WERI-Rb-1 (cell line): ENCODE measurements around the gene DSG3.

Experiments
- DNase-seq: peaks from one replicate; pipeline ENCODE4 v3.0.0-alpha.2; 2020
- H3K27ac ChIP-seq: fragments of 250-450 bp; sonication (Bioruptor Pico); 2 replicates; pipeline ENCODE4 v1.5.1; 2020; ENCODE audit warnings: mild to moderate bottlenecking, moderate library complexity
- H3K27me3 ChIP-seq: fragments of 250-450 bp; sonication (Bioruptor Pico); 2 replicates; pipeline ENCODE4 v1.5.1; 2021; ENCODE audit warnings: mild to moderate bottlenecking, low read depth, moderate library complexity; ENCODE audit not compliant: insufficient read depth, severe bottlenecking
- H3K36me3 ChIP-seq: fragments of 250-450 bp; sonication (Bioruptor Pico); 2 replicates; pipeline ENCODE4 v1.5.1; 2020; ENCODE audit warnings: mild to moderate bottlenecking, moderate library complexity
- H3K4me3 ChIP-seq: 2 replicates; pipeline ENCODE4 v1.5.1; 2011; ENCODE audit warnings: low read depth, mild to moderate bottlenecking, control low read depth, low read length
- H3K9me3 ChIP-seq: fragments of 250-450 bp; sonication (Bioruptor Pico); 2 replicates; pipeline ENCODE4 v1.5.1; 2021; ENCODE audit warnings: mild to moderate bottlenecking, moderate library complexity; ENCODE audit not compliant: severe bottlenecking
- TF ChIP-seq, protein P1 (sequence below): IDR thresholded peaks from 2 replicates; pipeline ENCODE4 v1.5.1; 2011; ENCODE audit warnings: low read depth, mild to moderate bottlenecking, control low read depth, inconsistent platforms, low read length

Gene DSG3

DNA sequence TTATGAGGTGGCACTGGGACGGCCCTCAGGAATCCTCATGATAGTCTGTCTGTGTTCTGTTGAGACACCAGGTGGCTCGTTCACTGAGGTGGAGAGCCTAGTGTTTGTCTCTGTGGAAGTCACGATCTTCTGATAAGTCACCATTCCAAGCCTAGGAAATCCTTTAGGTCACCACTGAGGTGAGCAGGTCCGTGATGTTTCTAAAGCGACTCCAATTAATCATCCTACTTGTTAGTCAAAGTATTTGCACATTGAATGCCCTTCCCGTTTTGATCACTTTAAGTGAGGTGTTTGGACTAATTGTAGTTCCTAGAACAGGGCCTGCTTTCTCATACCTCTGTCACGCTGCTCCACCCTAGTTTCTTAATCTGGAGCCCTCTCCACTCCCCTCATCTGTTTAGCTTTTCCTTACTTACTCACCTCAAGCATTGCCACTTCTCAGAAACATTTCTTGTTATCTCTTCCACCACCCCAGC lies 28.0 kb upstream of the DSG3 start:
- Histone ChIP-seq H3K4me3 (no peak overlapping the region), H3K36me3 (no peaks in the 10 kb centered on the region), H3K9me3 (no peaks in the 10 kb centered on the region), H3K27me3 (no peaks in the 10 kb centered on the region), H3K27ac (no peak overlapping the region)
- TF ChIP-seq, protein P1, sequence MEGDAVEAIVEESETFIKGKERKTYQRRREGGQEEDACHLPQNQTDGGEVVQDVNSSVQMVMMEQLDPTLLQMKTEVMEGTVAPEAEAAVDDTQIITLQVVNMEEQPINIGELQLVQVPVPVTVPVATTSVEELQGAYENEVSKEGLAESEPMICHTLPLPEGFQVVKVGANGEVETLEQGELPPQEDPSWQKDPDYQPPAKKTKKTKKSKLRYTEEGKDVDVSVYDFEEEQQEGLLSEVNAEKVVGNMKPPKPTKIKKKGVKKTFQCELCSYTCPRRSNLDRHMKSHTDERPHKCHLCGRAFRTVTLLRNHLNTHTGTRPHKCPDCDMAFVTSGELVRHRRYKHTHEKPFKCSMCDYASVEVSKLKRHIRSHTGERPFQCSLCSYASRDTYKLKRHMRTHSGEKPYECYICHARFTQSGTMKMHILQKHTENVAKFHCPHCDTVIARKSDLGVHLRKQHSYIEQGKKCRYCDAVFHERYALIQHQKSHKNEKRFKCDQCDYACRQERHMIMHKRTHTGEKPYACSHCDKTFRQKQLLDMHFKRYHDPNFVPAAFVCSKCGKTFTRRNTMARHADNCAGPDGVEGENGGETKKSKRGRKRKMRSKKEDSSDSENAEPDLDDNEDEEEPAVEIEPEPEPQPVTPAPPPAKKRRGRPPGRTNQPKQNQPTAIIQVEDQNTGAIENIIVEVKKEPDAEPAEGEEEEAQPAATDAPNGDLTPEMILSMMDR, result no peak
- no peak for DNase-seq

GRCh38 chr18:31420032-31420431 lies 27.5 kb upstream of the DSG3 start:
- Histone ChIP-seq H3K27me3 (no peaks in the 10 kb centered on the region), H3K36me3 (no peaks in the 10 kb centered on the region), H3K9me3 (no peaks in the 10 kb centered on the region), H3K4me3 (no peak overlapping the region), H3K27ac (no peak overlapping the region)
- no peak for DNase-seq
- TF ChIP-seq, protein P1, result no peak

DNA sequence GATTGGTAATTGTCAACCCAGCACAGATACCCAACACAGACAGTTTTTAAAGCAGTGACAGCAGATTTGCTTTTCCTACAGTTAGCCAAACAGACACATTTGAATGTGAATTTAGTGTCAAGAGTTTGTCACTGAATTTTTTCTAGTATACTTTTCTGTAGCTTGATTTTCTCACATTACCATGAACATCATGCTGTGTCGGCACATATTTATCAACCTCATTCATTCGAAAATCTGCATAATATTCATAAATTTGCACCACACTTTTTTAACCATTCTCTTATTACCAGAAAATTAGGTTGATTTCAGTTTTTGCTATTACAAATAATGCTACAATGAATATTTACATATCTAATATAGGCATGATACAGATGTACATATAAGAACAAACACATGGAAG lies 27.0 kb upstream of the DSG3 start:
- no peak overlapping the region for H3K27ac ChIP-seq
- H3K9me3 ChIP-seq, result no peaks in the 10 kb centered on the region
- no peaks in the 10 kb centered on the region for H3K27me3 ChIP-seq
- TF ChIP-seq, protein P1, result no peak
- no peak for DNase-seq
- no peaks in the 10 kb centered on the region for H3K36me3 ChIP-seq
- H3K4me3 ChIP-seq, result no peak overlapping the region

DNA sequence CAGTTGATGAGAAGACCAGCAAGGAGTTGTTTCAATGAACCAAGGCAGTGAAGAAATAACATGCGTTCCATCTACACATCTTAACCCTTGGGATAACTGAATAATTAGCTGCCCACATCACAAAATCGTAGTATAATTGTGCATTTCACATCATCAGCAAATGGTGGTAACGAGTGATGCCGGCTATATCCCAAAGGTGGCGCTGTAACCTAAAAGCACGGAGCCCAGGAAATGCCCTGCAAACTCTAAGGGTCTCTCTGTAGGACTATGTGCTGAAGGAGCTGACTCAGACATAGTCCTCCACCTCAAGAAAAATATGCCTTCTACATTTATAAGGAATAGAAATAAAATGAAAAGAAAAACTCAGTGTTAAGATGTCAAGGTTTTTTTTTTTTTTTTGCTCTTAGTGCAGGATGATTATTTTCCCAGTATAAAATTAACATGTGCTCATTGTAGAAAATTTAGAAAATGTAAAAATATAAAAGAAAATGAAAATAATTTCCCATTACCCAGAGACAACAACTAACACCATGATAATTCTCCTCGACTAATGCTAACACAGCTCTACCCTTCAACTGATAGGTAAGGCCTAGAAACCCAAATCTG lies 23.1 kb upstream of the DSG3 start:
- no peak overlapping the region for H3K4me3 ChIP-seq
- peak; percentile 53 for DNase-seq
- TF ChIP-seq, protein P1, result peak; percentile 83
- H3K36me3 ChIP-seq, result no peaks in the 10 kb centered on the region
- H3K27me3 ChIP-seq, result no peaks in the 10 kb centered on the region
- H3K27ac ChIP-seq, result no peak overlapping the region
- no peaks in the 10 kb centered on the region for H3K9me3 ChIP-seq

DNA sequence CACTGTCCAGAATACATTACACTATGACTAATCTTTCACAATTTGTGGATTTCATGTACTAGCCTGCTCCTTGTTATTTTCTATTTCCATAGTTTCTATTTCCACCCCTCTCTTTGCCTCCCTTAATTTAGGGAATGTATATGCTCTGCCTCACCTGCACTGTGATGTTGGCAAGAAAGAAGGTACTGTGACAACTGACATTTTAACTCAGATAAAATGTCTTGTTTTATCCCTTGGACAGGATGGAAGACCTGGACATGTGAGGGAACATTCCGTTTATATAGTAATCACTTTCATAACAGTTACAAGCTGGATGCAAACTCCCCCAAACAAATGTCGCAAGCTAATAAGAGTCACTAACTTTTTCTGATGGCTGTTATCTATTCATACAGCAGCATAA lies 21.5 kb upstream of the DSG3 start:
- H3K27ac ChIP-seq, result no peak overlapping the region

More for the DNA sequence above, 21.5 kb upstream of the DSG3 start:
- Histone ChIP-seq H3K36me3 (no peaks in the 10 kb centered on the region), H3K9me3 (no peaks in the 10 kb centered on the region), H3K4me3 (no peak overlapping the region), H3K27me3 (no peaks in the 10 kb centered on the region)
- TF ChIP-seq, protein P1, result no peak
- no peak for DNase-seq
